ENCODE results near the gene ALS2CL. TPM values are rescaled to one million over a fixed set of nuclear protein-coding genes. Genes with fewer than 3 reads are reported as not detected.

The ALS2CL gene
- total and polyA plus RNA-seq, 12 donors = 1.5 to 48.3 (median 10.1) TPM

DNA sequence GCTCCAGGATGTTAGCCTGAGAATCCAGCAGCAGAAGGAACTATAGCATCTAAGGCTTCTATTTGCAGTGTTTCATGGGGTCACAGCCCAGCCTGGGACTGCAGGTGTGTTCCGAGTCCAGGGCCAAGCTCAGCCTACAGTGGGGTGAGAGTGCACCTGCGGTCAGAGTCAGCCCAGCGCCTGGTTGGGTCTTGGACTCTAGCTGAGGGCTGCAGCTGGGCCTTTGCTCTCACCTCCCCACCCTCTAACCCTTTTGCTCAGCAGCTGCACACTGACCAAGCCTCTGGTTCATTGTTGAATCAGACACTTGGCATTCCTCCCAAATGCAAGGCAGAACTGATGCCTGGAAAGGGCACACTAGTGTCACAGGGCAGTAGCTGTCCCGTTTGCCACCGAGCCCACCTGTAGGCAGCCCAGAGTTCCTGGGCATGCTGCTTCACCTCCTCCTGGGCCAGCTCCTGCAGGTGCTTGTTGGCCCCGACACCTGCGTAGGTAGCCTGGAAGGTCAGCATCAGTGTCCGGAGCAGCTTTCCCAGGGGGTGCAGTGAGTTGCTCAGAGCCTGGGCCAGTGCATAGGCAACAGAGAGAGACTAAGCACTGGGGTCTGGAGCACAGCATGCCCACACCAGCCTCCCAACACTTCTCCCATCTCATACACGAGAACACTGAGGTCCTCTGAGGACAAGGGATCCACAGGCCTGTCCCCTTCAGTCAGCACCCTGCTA, 17.5 kb downstream of the ALS2CL start:
- intact Hi-C loops (cut with DNase I) = no loop called here
- Histone ChIP-seq H3K4me3 (no peak overlapping the region), H3K9me3 (replicated peaks in 1 of 3) (no peaks in the 10 kb centered on the region), H3K36me3 (replicated peaks in 1 of 2) (no peaks in the 10 kb centered on the region), H3K4me1 (replicated peaks in 1 of 2) (no peaks in the 10 kb centered on the region), H3K27me3 (no peaks in the 10 kb centered on the region), H3K27ac (no peak overlapping the region)
- no peak for TF ChIP-seq POLR2A (IDR thresholded peaks at IDR 0.05)
- TF ChIP-seq, protein P1, sequence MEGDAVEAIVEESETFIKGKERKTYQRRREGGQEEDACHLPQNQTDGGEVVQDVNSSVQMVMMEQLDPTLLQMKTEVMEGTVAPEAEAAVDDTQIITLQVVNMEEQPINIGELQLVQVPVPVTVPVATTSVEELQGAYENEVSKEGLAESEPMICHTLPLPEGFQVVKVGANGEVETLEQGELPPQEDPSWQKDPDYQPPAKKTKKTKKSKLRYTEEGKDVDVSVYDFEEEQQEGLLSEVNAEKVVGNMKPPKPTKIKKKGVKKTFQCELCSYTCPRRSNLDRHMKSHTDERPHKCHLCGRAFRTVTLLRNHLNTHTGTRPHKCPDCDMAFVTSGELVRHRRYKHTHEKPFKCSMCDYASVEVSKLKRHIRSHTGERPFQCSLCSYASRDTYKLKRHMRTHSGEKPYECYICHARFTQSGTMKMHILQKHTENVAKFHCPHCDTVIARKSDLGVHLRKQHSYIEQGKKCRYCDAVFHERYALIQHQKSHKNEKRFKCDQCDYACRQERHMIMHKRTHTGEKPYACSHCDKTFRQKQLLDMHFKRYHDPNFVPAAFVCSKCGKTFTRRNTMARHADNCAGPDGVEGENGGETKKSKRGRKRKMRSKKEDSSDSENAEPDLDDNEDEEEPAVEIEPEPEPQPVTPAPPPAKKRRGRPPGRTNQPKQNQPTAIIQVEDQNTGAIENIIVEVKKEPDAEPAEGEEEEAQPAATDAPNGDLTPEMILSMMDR (IDR thresholded peaks at IDR 0.05) = no peak
- WGBS, 4 donors = 76 to 86% (median 83%) methylated on average over 3 to 9 of the region's 9 CpGs
- DNase-seq = peak in 3 of 7 donors; percentile 27 to 55 (median 47)

DNA sequence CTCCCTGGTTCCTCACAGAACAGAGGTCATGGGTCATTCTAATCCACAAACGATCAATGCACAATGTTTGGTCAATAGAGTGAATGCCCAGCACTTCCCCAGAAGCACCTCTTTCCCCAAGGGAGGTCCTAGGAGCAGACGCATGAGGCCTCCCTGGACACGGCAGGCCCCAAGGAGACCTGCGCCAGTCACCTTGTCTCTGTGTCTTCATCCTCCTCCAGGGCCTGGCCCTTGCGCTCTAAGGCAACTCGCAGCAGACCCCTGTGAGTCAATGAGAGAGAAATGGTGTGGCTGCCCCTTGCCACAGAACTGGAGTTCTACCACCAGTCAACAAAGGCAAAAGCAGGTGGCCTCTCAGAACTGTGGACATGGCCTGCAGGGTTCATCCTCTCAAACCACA, 18.1 kb downstream of the ALS2CL start:
- H3K4me3 ChIP-seq = no peak overlapping the region
- H3K27me3 ChIP-seq = no peaks in the 10 kb centered on the region
- TF ChIP-seq, protein P1 (IDR thresholded peaks at IDR 0.05) = no peak
- no peak for TF ChIP-seq POLR2A (IDR thresholded peaks at IDR 0.05)
- WGBS, 4 donors = 89 to 96% (median 92%) methylated on average over 3 to 6 of the region's 6 CpGs
- no peak for DNase-seq
- intact Hi-C loops (cut with DNase I) = no loop called here
- H3K4me1 ChIP-seq (replicated peaks in 1 of 2) = no peaks in the 10 kb centered on the region
- no peaks in the 10 kb centered on the region for H3K36me3 ChIP-seq (replicated peaks in 1 of 2)
- H3K9me3 ChIP-seq (replicated peaks in 1 of 3) = no peaks in the 10 kb centered on the region
- H3K27ac ChIP-seq = no peak overlapping the region

DNA sequence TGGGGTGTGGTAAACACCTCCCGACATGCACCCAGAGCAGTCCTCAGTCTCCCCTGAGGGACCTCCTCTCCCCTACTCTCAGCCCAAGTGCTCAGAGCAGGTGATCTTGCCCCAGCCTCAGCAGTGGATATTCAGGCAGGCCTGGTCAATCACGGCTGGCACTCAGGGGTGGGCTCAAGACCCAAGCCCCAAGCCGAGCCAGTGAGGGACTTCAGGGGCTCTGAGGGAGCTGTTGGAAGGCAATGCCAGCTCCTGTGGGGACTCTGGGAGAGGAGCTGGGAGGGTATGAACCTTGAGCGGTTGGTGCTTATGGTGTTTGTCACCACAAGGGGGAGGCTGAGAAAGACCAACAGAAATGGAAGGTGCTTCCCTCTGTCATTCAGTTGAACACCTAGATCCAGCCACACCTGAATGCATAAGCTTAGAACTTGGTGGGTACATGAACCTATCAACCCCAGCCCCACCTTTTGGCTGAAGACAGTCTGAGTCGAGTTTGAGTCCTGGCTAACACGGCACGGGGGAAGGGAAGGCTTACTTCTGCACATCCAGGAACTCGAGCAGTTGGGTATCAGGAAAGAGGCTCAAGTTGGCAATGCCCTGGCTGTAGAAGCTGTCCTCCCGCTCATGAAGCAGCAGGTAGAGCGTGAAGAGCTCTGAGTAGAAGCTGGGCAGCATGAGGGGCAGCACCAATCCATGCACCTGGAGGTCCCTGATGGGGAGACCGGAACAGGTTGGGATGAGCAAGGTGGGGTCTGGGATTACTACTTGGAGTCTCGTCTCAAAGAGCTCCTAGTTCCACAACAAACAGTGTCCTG, 19.2 kb downstream of the ALS2CL start:
- Histone ChIP-seq H3K27ac (no peak overlapping the region), H3K27me3 (no peaks in the 10 kb centered on the region), H3K36me3 (replicated peaks in 1 of 2) (no peaks in the 10 kb centered on the region), H3K4me3 (no peak overlapping the region), H3K4me1 (replicated peaks in 1 of 2) (no peaks in the 10 kb centered on the region), H3K9me3 (replicated peaks in 1 of 3) (no peaks in the 10 kb centered on the region)
- DNase-seq = peak in 1 of 7 donors; percentile 0
- TF ChIP-seq, protein P1 (IDR thresholded peaks at IDR 0.05) = no peak
- TF ChIP-seq POLR2A (IDR thresholded peaks at IDR 0.05) = no peak
- intact Hi-C loops (cut with DNase I) = no loop called here
- WGBS, 4 donors = 93 to 98% (median 95%) methylated on average over 9 to 12 of the region's 12 CpGs

DNA sequence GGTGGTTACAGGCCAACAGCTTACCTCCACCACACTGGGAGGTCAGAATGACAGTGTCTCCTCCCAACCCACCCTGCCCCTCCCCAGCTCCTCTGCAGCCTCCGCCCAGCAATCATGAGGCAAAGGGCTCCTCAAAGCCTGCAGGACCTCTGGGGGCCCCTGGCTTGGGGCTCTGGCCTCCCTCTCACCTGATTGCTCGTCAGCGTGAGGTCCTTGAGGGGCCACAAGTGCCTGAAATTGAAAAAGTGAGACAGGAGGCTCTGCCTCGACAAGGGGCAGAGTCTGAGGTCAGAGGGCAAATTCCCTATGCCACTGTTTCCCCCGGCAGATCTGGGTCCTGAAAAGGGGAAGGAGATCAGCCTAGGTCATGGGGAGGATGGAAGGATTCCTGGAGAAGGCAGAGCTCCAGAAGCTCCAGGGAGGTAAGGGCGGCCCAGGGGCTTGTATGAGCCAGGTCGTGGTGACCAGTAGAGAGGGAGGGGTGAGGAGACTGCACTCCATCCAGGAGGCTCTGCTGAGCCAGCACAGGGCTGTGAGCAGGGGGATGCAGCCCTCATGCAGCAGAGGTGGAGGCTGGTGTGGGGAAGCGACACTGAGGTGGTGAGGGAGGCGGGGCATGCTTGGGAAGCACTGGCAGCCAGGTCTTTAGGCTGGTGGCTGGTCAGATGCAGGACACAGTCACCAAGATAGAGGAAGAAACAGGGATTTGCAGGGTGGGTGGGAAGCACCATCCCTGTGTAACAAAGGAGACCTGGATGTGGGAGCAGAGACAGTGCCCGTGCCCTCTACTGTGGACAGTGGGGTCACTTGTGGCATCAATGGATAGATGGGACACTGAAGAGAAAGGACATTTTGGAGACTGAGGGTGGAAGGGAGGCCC, 20.1 kb downstream of the ALS2CL start:
- DNase-seq = peak in 4 of 7 donors; percentile 0 to 10 (median 8)
- TF ChIP-seq, protein P1 (IDR thresholded peaks at IDR 0.05) = no peak
- no peak for TF ChIP-seq POLR2A (IDR thresholded peaks at IDR 0.05)
- Histone ChIP-seq H3K9me3 (replicated peaks in 1 of 3) (no peaks in the 10 kb centered on the region), H3K4me3 (no peak overlapping the region), H3K27ac (no peak overlapping the region), H3K36me3 (replicated peaks in 1 of 2) (no peaks in the 10 kb centered on the region), H3K27me3 (no peaks in the 10 kb centered on the region), H3K4me1 (replicated peaks in 1 of 2) (no peaks in the 10 kb centered on the region)
- WGBS, 4 donors = 88 to 96% (median 92%) methylated on average over 9 to 10 of the region's 10 CpGs
- intact Hi-C loops (cut with DNase I) = no loop called here
